Measurements from ENCODE around the gene C6orf62.

GRCh38 chr6:24660105-24660504 is 58.8 kb downstream of the C6orf62 start:
- TF ChIP-seq POLR2AphosphoS5 (IDR thresholded peaks at IDR 0.05; ENCODE audit: borderline replicate concordance, low read depth, low read length) = no peak
- no peak for TF ChIP-seq FOXP2 (optimal IDR thresholded peaks at IDR 0.05; ENCODE audit: control extremely low read depth, extremely low read length, insufficient read depth)
- TF ChIP-seq EZH2 (IDR thresholded peaks at IDR 0.05) = no peak
